GM19193 (cell line): ENCODE measurements around the gene KRTAP1-5.
"Not testable (repeated sequence)": the region's sequence is repeated elsewhere in the genome, so short reads cannot be mapped to it uniquely, and the experiment has no call there.

ENCODE experiments used
- POLR2A ChIP-seq: IDR thresholded peaks from 4 replicates; pipeline ENCODE4 v1.6.1; 2011; ENCODE audit not compliant: insufficient read depth, insufficient read length; ENCODE audit errors: extremely low read depth

Gene KRTAP1-5

GRCh38 chr17:41016578-41017215 lies 10.3 kb downstream of the KRTAP1-5 start:
- TF ChIP-seq POLR2A = no peak

- no peak for TF ChIP-seq POLR2A
Measured at GRCh38 chr17:41015454-41015853, 11.6 kb downstream of the KRTAP1-5 start.

GRCh38 chr17:41013606-41014005 lies 13.4 kb downstream of the KRTAP1-5 start:
- no peak for TF ChIP-seq POLR2A

- TF ChIP-seq POLR2A = no peak
Measured at GRCh38 chr17:41013181-41013580, 13.8 kb downstream of the KRTAP1-5 start.

GRCh38 chr17:41012326-41013120 lies 14.5 kb downstream of the KRTAP1-5 start:
- TF ChIP-seq POLR2A = no peak

- no peak for TF ChIP-seq POLR2A
Measured at GRCh38 chr17:41010441-41010840, 16.6 kb downstream of the KRTAP1-5 start.

GRCh38 chr17:41009936-41010335 lies 17.1 kb downstream of the KRTAP1-5 start:
- no peak for TF ChIP-seq POLR2A

GRCh38 chr17:41009301-41009760 lies 17.7 kb downstream of the KRTAP1-5 start:
- no peak for TF ChIP-seq POLR2A

- no peak for TF ChIP-seq POLR2A
Measured at GRCh38 chr17:41008811-41009210, 18.2 kb downstream of the KRTAP1-5 start, which contains the start of gene KRTAP3-1. KRTAP3-1 (minus strand) TSS chr17:41009128; CDS start chr17:41009074, 54 bp downstream.

- no peak for TF ChIP-seq POLR2A
Measured at GRCh38 chr17:41004397-41004796, 22.6 kb downstream of the KRTAP1-5 start.

- no peak for TF ChIP-seq POLR2A
Measured at GRCh38 chr17:41003926-41004325, 23.1 kb downstream of the KRTAP1-5 start.

GRCh38 chr17:41002814-41003213 lies 24.2 kb downstream of the KRTAP1-5 start:
- TF ChIP-seq POLR2A = no peak

- TF ChIP-seq POLR2A = no peak
Measured at GRCh38 chr17:41001795-41002194, 25.2 kb downstream of the KRTAP1-5 start.

GRCh38 chr17:40999563-40999962 lies 27.4 kb downstream of the KRTAP1-5 start, which contains the start of gene KRTAP3-2:
KRTAP3-2 (minus strand) TSS chr17:40999906; CDS start chr17:40999853, 53 bp downstream.
- TF ChIP-seq POLR2A = not testable (repeated sequence)

GRCh38 chr17:40997361-40997760 lies 29.6 kb downstream of the KRTAP1-5 start:
- TF ChIP-seq POLR2A = no peak

GRCh38 chr17:40996829-40997228 lies 30.2 kb downstream of the KRTAP1-5 start:
- TF ChIP-seq POLR2A = no peak
